Cerebellar cortex (tissue), 1 donor: Measurements from ENCODE around the gene TESK2.
"Not testable (repeated sequence)": the region's sequence is repeated elsewhere in the genome, so short reads cannot be mapped to it uniquely, and the experiment has no call there.

Experiments
- DNase-seq: peaks from one replicate; pipeline ENCODE4 v3.0.0-alpha.2; 2015; ENCODE audit warnings: low spot score

TESK2 gene

GRCh38 chr1:45411510-45411899 lies 79.5 kb downstream of the TESK2 start:
- DNase-seq, result no peak

- DNase-seq, result no peak
These were observed 80.0 kb downstream of the TESK2 start for GRCh38 chr1:45410850-45411509.

- DNase-seq, result no peak
These were observed 81.7 kb downstream of the TESK2 start for GRCh38 chr1:45409276-45409675.

- DNase-seq, result no peak
These were observed 83.2 kb downstream of the TESK2 start for GRCh38 chr1:45407629-45408287.

- no peak for DNase-seq
These were observed 85.3 kb downstream of the TESK2 start for GRCh38 chr1:45405636-45406035.

- DNase-seq, result no peak
These were observed 87.2 kb downstream of the TESK2 start for GRCh38 chr1:45403718-45404117.

- DNase-seq, result no peak
These were observed 87.7 kb downstream of the TESK2 start for GRCh38 chr1:45403298-45403697.

- DNase-seq, result no peak
These were observed 89.4 kb downstream of the TESK2 start for GRCh38 chr1:45401524-45401923.

- DNase-seq, result no peak
These were observed 90.9 kb downstream of the TESK2 start for GRCh38 chr1:45400049-45400448.

GRCh38 chr1:45397285-45397684 lies 93.7 kb downstream of the TESK2 start:
- no peak for DNase-seq

GRCh38 chr1:45395582-45395981 lies 95.4 kb downstream of the TESK2 start:
- no peak for DNase-seq

GRCh38 chr1:45395051-45395450 lies 95.9 kb downstream of the TESK2 start:
- no peak for DNase-seq

GRCh38 chr1:45394342-45394741 lies 96.6 kb downstream of the TESK2 start:
- no peak for DNase-seq

GRCh38 chr1:45393718-45394302 lies 97.2 kb downstream of the TESK2 start:
- no peak for DNase-seq

GRCh38 chr1:45386219-45386618 lies 104.7 kb downstream of the TESK2 start:
- no peak for DNase-seq

- DNase-seq, result no peak
These were observed 105.7 kb downstream of the TESK2 start for GRCh38 chr1:45385302-45385701.

GRCh38 chr1:45384213-45384612 lies 106.8 kb downstream of the TESK2 start:
- not testable (repeated sequence) for DNase-seq

- no peak for DNase-seq
These were observed 107.8 kb downstream of the TESK2 start for GRCh38 chr1:45383191-45383590.

GRCh38 chr1:45381243-45381642 lies 109.7 kb downstream of the TESK2 start:
- no peak for DNase-seq

- DNase-seq, result no peak
These were observed 110.2 kb downstream of the TESK2 start for GRCh38 chr1:45380730-45381129.

- no peak for DNase-seq
These were observed 110.8 kb downstream of the TESK2 start for GRCh38 chr1:45380125-45380524.

- DNase-seq, result no peak
These were observed 111.4 kb downstream of the TESK2 start for GRCh38 chr1:45379524-45379923.

GRCh38 chr1:45378184-45378583 lies 112.8 kb downstream of the TESK2 start:
- no peak for DNase-seq
